GM19239 (cell line): ENCODE measurements around the gene PPP1R13B.

Source experiments
- DNase-seq: peaks from one replicate; pipeline ENCODE4 v3.0.0; 2011; ENCODE audit warnings: low spot score; ENCODE audit not compliant: insufficient read length
- FAIRE-seq: peaks from 2 replicates; lab custom pipeline; 2011; peaks lifted over from hg19 to GRCh38; lab: Jason Lieb, UNC

PPP1R13B gene

GRCh38 chr14:103707329-103708263 is 139.8 kb downstream of the PPP1R13B start:
- DNase-seq, result no peak
- FAIRE-seq, result no peak

DNA sequence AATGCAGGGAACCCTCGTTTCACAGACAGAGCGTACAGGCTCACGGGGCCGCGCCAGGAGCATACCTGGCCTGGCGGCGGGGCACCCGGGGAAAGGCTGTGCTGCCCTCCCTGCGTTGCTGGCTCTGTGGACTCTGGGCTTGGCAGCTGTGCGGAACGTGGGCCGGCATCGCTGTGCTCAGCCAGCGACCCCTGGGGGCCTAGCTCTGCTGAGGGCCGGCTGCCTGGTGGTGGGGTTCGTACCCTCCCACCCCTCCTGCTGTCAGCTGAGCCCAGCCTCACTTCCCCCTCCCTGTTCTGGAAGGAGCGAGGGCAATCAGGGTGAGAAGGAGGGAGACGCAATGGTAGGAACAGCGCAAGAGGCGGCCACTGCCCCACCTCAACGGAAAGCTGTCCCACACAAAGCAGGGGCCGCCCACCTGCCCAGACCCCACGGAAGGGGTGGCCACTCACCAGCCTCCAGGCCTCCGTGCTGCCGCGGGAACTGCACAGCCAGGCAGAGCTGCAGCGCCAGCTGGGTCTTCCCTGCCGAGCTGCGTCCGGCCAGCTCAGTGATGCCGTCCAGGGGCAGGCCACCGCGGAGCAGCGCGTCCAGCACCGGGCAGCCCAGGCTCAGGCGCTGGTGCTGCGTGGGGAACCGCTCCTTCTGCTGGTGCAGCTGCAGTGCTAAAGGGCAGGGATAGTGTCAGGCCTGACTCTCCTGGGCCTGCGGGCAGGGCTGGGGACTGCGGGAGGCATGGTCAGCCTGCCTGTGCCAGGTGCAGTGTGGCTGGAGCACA is 140.6 kb downstream of the PPP1R13B start:
- no peak for DNase-seq
- no peak for FAIRE-seq

GRCh38 chr14:103705504-103706284 is 141.7 kb downstream of the PPP1R13B start:
- no peak for FAIRE-seq
- DNase-seq, result no peak

DNA sequence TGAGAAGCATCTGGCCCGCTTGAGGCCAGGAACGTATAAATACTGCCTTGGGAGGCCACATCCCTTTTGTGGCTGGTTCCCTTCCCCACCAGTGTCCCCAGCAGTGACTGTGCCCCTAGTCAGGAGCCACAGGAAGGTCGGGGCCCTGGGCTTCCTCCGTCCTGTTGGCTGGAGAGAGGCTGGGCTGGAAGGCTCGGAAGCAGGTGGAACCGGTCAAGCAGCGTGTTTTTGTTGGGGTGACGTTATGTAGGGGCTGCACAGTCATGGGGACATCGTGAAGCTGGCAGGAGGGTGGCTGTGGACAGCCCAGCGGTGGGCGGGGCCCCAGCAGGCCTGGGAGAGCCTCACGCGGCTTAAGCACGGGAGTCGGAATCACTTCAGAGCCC is 142.3 kb downstream of the PPP1R13B start:
- FAIRE-seq, result no peak
- no peak for DNase-seq

- DNase-seq (no peak), FAIRE-seq (no peak)
Observed at GRCh38 chr14:103704708-103705107, 142.7 kb downstream of the PPP1R13B start.

GRCh38 chr14:103703433-103704385 is 143.7 kb downstream of the PPP1R13B start:
- FAIRE-seq (no peak), DNase-seq (no peak)

GRCh38 chr14:103702497-103703432 is 144.6 kb downstream of the PPP1R13B start:
- FAIRE-seq (no peak), DNase-seq (no peak)

DNA sequence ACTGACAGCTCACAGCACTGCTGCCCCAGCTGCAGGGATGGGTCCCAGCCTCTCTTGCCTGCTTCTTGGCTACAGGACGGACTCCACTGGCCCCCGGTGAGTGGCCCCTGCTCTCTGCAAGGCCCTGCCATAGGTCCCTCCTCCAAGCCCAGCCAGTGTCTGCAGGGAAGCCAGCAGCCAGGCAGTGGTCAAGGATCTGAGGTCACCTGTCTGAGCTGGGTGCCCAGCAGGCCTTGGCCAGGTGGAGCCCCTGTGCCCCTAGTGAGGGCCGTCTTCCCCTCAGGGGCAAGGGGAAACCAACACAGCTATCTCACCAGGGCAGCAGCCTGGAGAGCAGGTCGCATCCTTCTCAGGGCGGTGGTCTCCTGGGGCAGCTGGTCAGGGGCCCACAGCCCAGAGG is 145.3 kb downstream of the PPP1R13B start:
- no peak for FAIRE-seq
- no peak for DNase-seq

GRCh38 chr14:103700753-103701490 is 146.5 kb downstream of the PPP1R13B start:
- DNase-seq, result no peak
- FAIRE-seq, result no peak

- FAIRE-seq (no peak), DNase-seq (no peak)
Observed at GRCh38 chr14:103699901-103700752, 147.2 kb downstream of the PPP1R13B start.

DNA sequence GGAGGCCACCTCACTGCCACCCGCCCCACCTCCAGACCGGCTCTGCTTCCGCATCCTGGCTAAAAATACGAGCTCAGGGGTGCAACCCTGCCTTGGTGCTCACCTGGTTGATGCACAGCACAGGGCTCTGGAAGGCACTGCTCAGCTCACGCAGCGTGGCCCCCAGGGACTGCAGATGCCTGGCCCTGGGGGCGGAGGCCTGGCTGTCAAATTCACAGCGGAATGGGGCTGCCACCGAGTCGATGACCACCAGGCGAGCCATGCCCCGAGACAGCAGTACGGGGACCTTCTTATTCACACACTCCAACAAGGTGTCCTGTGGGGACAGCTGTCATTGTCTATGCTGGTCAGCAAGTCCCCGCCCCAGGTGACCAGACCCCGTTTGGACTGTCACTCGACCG is 148.1 kb downstream of the PPP1R13B start:
- FAIRE-seq (no peak), DNase-seq (no peak)

- DNase-seq (no peak), FAIRE-seq (no peak)
Observed at GRCh38 chr14:103698380-103699260, 148.8 kb downstream of the PPP1R13B start.

DNA sequence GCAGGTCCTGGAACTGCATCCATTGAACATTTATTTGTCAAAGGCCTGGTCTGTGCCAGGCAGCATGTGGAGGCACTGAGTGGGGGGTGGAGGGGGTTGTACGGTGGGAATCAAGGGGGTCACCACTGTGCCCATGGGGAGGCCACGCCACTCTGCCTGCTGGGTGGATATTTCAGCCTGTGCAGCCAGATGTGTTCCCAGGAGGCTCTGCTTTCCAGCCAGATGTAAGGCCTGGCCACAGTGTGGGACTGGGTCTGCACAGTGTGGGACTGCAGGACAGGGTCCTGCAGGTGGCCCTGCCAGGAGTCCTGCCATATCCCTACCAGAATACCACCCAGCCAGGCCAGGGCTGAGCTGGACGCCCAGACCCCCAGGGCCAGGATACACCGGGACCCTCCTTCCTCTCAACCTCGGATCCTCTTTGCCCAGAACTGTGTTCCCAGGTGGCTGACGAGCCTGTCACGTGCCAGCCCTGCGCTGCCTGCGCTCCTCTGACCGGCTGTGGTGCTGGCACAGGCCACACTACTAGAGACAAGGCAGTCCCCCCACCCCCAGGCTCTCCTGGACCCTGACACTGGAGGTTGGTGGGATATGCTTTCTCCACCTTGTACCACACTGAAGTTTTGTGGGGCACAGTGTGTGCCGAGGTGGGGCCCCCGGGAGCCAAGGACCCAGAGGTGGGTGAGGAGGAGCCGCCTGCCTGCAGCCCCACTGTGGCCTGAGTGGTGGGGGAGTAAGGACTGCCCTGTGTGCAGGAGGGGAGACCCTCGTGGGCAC is 149.6 kb downstream of the PPP1R13B start:
- DNase-seq (no peak), FAIRE-seq (no peak)

GRCh38 chr14:103697206-103697602 is 150.2 kb downstream of the PPP1R13B start:
- no peak for DNase-seq

GRCh38 chr14:103696466-103697071 is 150.8 kb downstream of the PPP1R13B start:
- FAIRE-seq (peak; percentile 23), DNase-seq (no peak)

More at GRCh38 chr14:103697206-103697602, 150.2 kb downstream of the PPP1R13B start:
- FAIRE-seq, result no peak
